ENCODE measurements around the gene GNAS. TPM values are rescaled to one million over a fixed set of nuclear protein-coding genes. Genes with fewer than 3 reads are reported as not detected.

The GNAS gene
- polyA plus RNA-seq, 1 donor (not counting 4 experiments of a cell fraction or from before 2014, with no cell fraction given), result 560 TPM

GRCh38 chr20:58878399-58878798, 25.9 kb downstream of the GNAS start:
- H3K9ac ChIP-seq (ENCODE audit: control insufficient read depth, extremely low read depth, insufficient read depth, low read length), result no peak overlapping the region
- H4K20me1 ChIP-seq (ENCODE audit: control insufficient read depth, extremely low read depth, insufficient read depth, low read length), result no peaks in the 10 kb centered on the region
- no peaks in the 10 kb centered on the region for H3K9me3 ChIP-seq (ENCODE audit: control insufficient read depth, low read depth, low read length)
- no peaks in the 10 kb centered on the region for H3K36me3 ChIP-seq (ENCODE audit: control insufficient read depth in 2 of 2, extremely low read depth in 1 of 2, insufficient read depth in 2 of 2, low read length in 2 of 2)
- H3K27ac ChIP-seq (ENCODE audit: control insufficient read depth, insufficient read depth, low read length), result no peak overlapping the region
- peaks cover 7% of the 10 kb centered on the region for H3K27me3 ChIP-seq (ENCODE audit: control insufficient read depth, extremely low read depth, insufficient read depth, low read length)
- no peak overlapping the region for H2AFZ ChIP-seq (ENCODE audit: control insufficient read depth, low read length)
- H3K79me2 ChIP-seq (ENCODE audit: control insufficient read depth, insufficient read depth, low read length), result no peaks in the 10 kb centered on the region
- no peaks in the 10 kb centered on the region for H3K4me1 ChIP-seq (ENCODE audit: control insufficient read depth, extremely low read depth, insufficient read depth, low read length)
- no peak overlapping the region for H3K4me2 ChIP-seq (ENCODE audit: control insufficient read depth, extremely low read depth, insufficient read depth, low read depth, low read length)
- no peak overlapping the region for H3K4me3 ChIP-seq (ENCODE audit: control insufficient read depth in 2 of 3, extremely low read depth in 1 of 3, insufficient read depth in 2 of 3, low read depth in 1 of 3, low read length in 3 of 3)
- dilution Hi-C loops (cut with MboI; ENCODE audit: extremely low pct_ligation_motif_present, low sequenced_read_pairs), result no loop called here
- no peak for TF ChIP-seq CTCF (optimal IDR thresholded peaks at IDR 0.05 in 1 of 3, IDR thresholded peaks at IDR 0.05 in 1 of 3, conservative IDR thresholded peaks at IDR 0.05 in 1 of 3; ENCODE audit: extremely low read depth in 1 of 3, insufficient read depth in 2 of 3, low read length in 3 of 3)
- TF ChIP-seq EZH2 (IDR thresholded peaks at IDR 0.05; ENCODE audit: low read length), result no peak
- H3K9me1 ChIP-seq (ENCODE audit: control insufficient read depth, extremely low read depth, insufficient read depth, low read length), result no peaks in the 10 kb centered on the region
- DNase-seq (ENCODE audit: low read depth, low spot score), result no peak
- no peak for FAIRE-seq

- Histone ChIP-seq H3K27ac (ENCODE audit: control insufficient read depth, insufficient read depth, low read length) (no peak overlapping the region), H3K4me2 (ENCODE audit: control insufficient read depth, extremely low read depth, insufficient read depth, low read depth, low read length) (no peak overlapping the region), H3K9me1 (ENCODE audit: control insufficient read depth, extremely low read depth, insufficient read depth, low read length) (no peaks in the 10 kb centered on the region), H3K4me3 (ENCODE audit: control insufficient read depth in 2 of 3, extremely low read depth in 1 of 3, insufficient read depth in 2 of 3, low read depth in 1 of 3, low read length in 3 of 3) (no peak overlapping the region), H3K4me1 (ENCODE audit: control insufficient read depth, extremely low read depth, insufficient read depth, low read length) (no peaks in the 10 kb centered on the region), H3K27me3 (ENCODE audit: control insufficient read depth, extremely low read depth, insufficient read depth, low read length) (peaks cover 10% of the 10 kb centered on the region), H4K20me1 (ENCODE audit: control insufficient read depth, extremely low read depth, insufficient read depth, low read length) (no peaks in the 10 kb centered on the region), H2AFZ (ENCODE audit: control insufficient read depth, low read length) (no peak overlapping the region), H3K9me3 (ENCODE audit: control insufficient read depth, low read depth, low read length) (no peaks in the 10 kb centered on the region), H3K36me3 (ENCODE audit: control insufficient read depth in 2 of 2, extremely low read depth in 1 of 2, insufficient read depth in 2 of 2, low read length in 2 of 2) (no peaks in the 10 kb centered on the region), H3K9ac (ENCODE audit: control insufficient read depth, extremely low read depth, insufficient read depth, low read length) (no peak overlapping the region), H3K79me2 (ENCODE audit: control insufficient read depth, insufficient read depth, low read length) (no peaks in the 10 kb centered on the region)
- dilution Hi-C loops (cut with MboI; ENCODE audit: extremely low pct_ligation_motif_present, low sequenced_read_pairs), result no loop called here
- TF ChIP-seq CTCF (optimal IDR thresholded peaks at IDR 0.05 in 1 of 3, IDR thresholded peaks at IDR 0.05 in 1 of 3, conservative IDR thresholded peaks at IDR 0.05 in 1 of 3; ENCODE audit: extremely low read depth in 1 of 3, insufficient read depth in 2 of 3, low read length in 3 of 3) (no peak), EZH2 (IDR thresholded peaks at IDR 0.05; ENCODE audit: low read length) (no peak)
- DNase-seq (ENCODE audit: low read depth, low spot score) (no peak), FAIRE-seq (no peak)
These were observed 27.9 kb downstream of the GNAS start for GRCh38 chr20:58880441-58880840.

Measured in keratinocyte (primary cell).